Testis (tissue), 5 donors: Measurements from ENCODE around the gene TCHHL1. TPM values are rescaled to one million over a fixed set of nuclear protein-coding genes. Genes with fewer than 3 reads are reported as not detected.

Experiments used
- DNase-seq: peaks from one replicate; pipeline ENCODE4 v3.0.0-alpha.2; 2019
- H3K27ac ChIP-seq, 2 donors: fragments of 200-600 bp; sonication (generic); one replicate each; pipeline ENCODE4 v1.5.1; 2019
- H3K27me3 ChIP-seq: fragments of 200-600 bp; sonication (generic); one replicate; pipeline ENCODE4 v1.5.1; 2019
- H3K36me3 ChIP-seq: fragments of 200-600 bp; sonication (generic); one replicate; pipeline ENCODE4 v1.5.1; 2017; ENCODE audit warnings: low read depth; ENCODE audit errors: missing control alignments
- H3K4me1 ChIP-seq: fragments of 200-600 bp; sonication (generic); one replicate; pipeline ENCODE4 v1.5.1; 2019
- H3K4me3 ChIP-seq, 2 donors: fragments of 200-600 bp; sonication (generic); one replicate each; pipeline ENCODE4 v1.5.1; 2017 to 2019
- H3K9me3 ChIP-seq: fragments of 200-600 bp; sonication (generic); one replicate; pipeline ENCODE4 v1.5.1; 2017
- POLR2A ChIP-seq: fragments of 450-650 bp; IDR thresholded peaks from one replicate; pipeline ENCODE4 v1.6.1; 2017; ENCODE audit warnings: antibody characterized with exemption, mild to moderate bottlenecking, moderate library complexity
- WGBS, 2 donors: methylation state at CpG; one replicate each; pipeline ENCODE4 v1.1.5; 2018; 5-methylcytosine and 5-hydroxymethylcytosine counted together
- intact Hi-C: fragments of 100-400 bp; cut with DNase I; formaldehyde crosslinking; loops from one replicate; pipeline ENCODE4 v1.15.1; 2023; ENCODE audit warnings: low total_unique reads
- long read RNA-seq, 2 donors: transcript quantifications; one replicate each; lab custom pipeline, GENCODE V29; 2026
- polyA plus RNA-seq: library from polyadenylated mRNA; stranded (reverse); fragments of 350-450 nt; fragmentation: Illumina TruSeq; extraction: RNeasy Lipid Tissue Mini Kit (QIAGEN cat#74804); gene quantifications from one replicate; pipeline ENCODE4 v1.2.3, GENCODE V29; 2014; ENCODE audit warnings: low read depth, low replicate concordance; ENCODE audit not compliant: insufficient read depth
- total RNA-seq, 2 donors: library from RNA; depleted of rRNA; stranded (reverse); fragments of >200 nt; gene quantifications; one replicate each; pipeline ENCODE4 v1.2.3, GENCODE V29; 2016
- TF ChIP-seq, protein P1 (sequence below), 3 experiments: fragments of 450-650 bp in 2 of 3; fragments of 200-600 bp in 1 of 3; sonication (generic) in 1 of 3; IDR thresholded peaks; one replicate each; pipeline ENCODE4 v1.5.1; 2016 to 2019; ENCODE audit warnings: antibody characterized with exemption in 3 of 3, mild to moderate bottlenecking in 2 of 3, moderate library complexity in 1 of 3

TCHHL1 gene
- under 1 TPM in 1 of 2 donors, not detected in 1; 0.12 TPM for total RNA-seq
- not detected for polyA plus RNA-seq
- long read RNA-seq, donor 1, result 0 reads
- long read RNA-seq, donor 2, result 0 reads

- H3K9me3 ChIP-seq, result no peaks in the 10 kb centered on the region
- no peaks in the 10 kb centered on the region for H3K4me1 ChIP-seq
- no peak for DNase-seq
- H3K27me3 ChIP-seq, result no peaks in the 10 kb centered on the region
- intact Hi-C loops, result no loop called here
- TF ChIP-seq, protein P1, sequence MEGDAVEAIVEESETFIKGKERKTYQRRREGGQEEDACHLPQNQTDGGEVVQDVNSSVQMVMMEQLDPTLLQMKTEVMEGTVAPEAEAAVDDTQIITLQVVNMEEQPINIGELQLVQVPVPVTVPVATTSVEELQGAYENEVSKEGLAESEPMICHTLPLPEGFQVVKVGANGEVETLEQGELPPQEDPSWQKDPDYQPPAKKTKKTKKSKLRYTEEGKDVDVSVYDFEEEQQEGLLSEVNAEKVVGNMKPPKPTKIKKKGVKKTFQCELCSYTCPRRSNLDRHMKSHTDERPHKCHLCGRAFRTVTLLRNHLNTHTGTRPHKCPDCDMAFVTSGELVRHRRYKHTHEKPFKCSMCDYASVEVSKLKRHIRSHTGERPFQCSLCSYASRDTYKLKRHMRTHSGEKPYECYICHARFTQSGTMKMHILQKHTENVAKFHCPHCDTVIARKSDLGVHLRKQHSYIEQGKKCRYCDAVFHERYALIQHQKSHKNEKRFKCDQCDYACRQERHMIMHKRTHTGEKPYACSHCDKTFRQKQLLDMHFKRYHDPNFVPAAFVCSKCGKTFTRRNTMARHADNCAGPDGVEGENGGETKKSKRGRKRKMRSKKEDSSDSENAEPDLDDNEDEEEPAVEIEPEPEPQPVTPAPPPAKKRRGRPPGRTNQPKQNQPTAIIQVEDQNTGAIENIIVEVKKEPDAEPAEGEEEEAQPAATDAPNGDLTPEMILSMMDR (IDR thresholded peaks at IDR 0.05), result no peak
- TF ChIP-seq POLR2A, result no peak
- no peak within 1 kb of the TSS for H3K4me3 ChIP-seq
- 83% methylated on average over 5 of the region's 5 CpGs for WGBS, 2 donors
- H3K27ac ChIP-seq, result no peak within 1 kb of the TSS
- no peaks in the 10 kb centered on the region for H3K36me3 ChIP-seq
Observed at GRCh38 chr1:152089014-152089674, at the start of gene TCHHL1. Gene TCHHL1, minus strand, starts transcription at chr1:152089064. Its CDS starts 921 bp downstream, at chr1:152088143.

- TF ChIP-seq, protein P1 (IDR thresholded peaks at IDR 0.05), result no peak
- no peak for TF ChIP-seq POLR2A
- intact Hi-C loops, result no loop called here
- H3K36me3 ChIP-seq, result no peaks in the 10 kb centered on the region
- H3K4me3 ChIP-seq, result no peak overlapping the region
- H3K27me3 ChIP-seq, result no peaks in the 10 kb centered on the region
- no peaks in the 10 kb centered on the region for H3K9me3 ChIP-seq
- no peak overlapping the region for H3K27ac ChIP-seq
- no peaks in the 10 kb centered on the region for H3K4me1 ChIP-seq
- DNase-seq, result no peak
Observed at GRCh38 chr1:152137215-152137614, 48.4 kb upstream of the TCHHL1 start.

DNA sequence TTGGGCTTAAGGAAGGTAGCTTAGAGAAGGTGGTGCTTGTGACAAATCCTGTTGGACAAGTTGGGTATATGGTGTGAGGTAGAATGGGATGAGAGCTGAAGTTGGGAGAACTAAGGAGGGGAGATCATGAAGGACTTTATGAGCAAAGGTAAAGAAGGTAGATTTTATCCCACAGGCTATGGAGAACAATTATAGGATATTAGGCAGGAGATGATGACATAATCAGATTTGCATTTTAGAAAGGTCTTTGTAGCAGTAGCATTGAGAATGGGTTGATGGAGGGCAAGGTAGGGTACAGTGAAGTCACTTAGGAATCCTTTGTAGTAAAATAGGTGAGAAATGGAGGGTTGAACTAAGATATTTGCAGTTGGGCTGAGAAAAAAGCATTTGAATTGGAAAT, 41.3 kb upstream of the TCHHL1 start:
- H3K36me3 ChIP-seq, result no peaks in the 10 kb centered on the region
- H3K27ac ChIP-seq, result no peak overlapping the region
- intact Hi-C loops, result no loop called here
- H3K27me3 ChIP-seq, result no peaks in the 10 kb centered on the region
- no peaks in the 10 kb centered on the region for H3K9me3 ChIP-seq
- TF ChIP-seq, protein P1 (IDR thresholded peaks at IDR 0.05), result no peak
- no peak for TF ChIP-seq POLR2A
- no peaks in the 10 kb centered on the region for H3K4me1 ChIP-seq
- DNase-seq, result no peak
- no peak overlapping the region for H3K4me3 ChIP-seq

GRCh38 chr1:152127673-152128072, 38.8 kb upstream of the TCHHL1 start:
- no peak for TF ChIP-seq POLR2A
- TF ChIP-seq, protein P1 (IDR thresholded peaks at IDR 0.05), result no peak
- H3K27ac ChIP-seq, result no peak overlapping the region
- no peaks in the 10 kb centered on the region for H3K27me3 ChIP-seq
- H3K4me1 ChIP-seq, result no peaks in the 10 kb centered on the region
- no peak for DNase-seq
- H3K36me3 ChIP-seq, result no peaks in the 10 kb centered on the region
- intact Hi-C loops, result no loop called here
- no peaks in the 10 kb centered on the region for H3K9me3 ChIP-seq
- no peak overlapping the region for H3K4me3 ChIP-seq

- WGBS, 2 donors, result 78 to 81% methylated on average over 6 of the region's 6 CpGs
- intact Hi-C loops, result no loop called here
- Histone ChIP-seq H3K36me3 (no peaks in the 10 kb centered on the region), H3K9me3 (no peaks in the 10 kb centered on the region), H3K27me3 (no peaks in the 10 kb centered on the region), H3K27ac (no peak overlapping the region), H3K4me3 (no peak overlapping the region), H3K4me1 (no peaks in the 10 kb centered on the region)
- DNase-seq, result no peak
- TF ChIP-seq, protein P1 (IDR thresholded peaks at IDR 0.05), result no peak
- no peak for TF ChIP-seq POLR2A
Observed at GRCh38 chr1:152125834-152126443, 37.1 kb upstream of the TCHHL1 start.
